Adipocyte (in vitro differentiated cells): ENCODE measurements around the gene CGNL1.
A peak's percentile ranks its signal among the peaks of the same experiment; 100 is the strongest.

Experiments used
- DNase-seq: peaks from one replicate; pipeline ENCODE4 v3.0.0-alpha.2; 2015; ENCODE audit warnings: low read depth
- H3K27me3 ChIP-seq: replicated peaks from 2 replicates; pipeline ENCODE4 v1.7.0; 2013; ENCODE audit warnings: mild to moderate bottlenecking, low read length, moderate library complexity; ENCODE audit not compliant: control insufficient read depth, insufficient read depth
- H3K36me3 ChIP-seq: 2 replicates; pipeline ENCODE4 v1.7.0; 2013; ENCODE audit warnings: low read length, mild to moderate bottlenecking, moderate library complexity; ENCODE audit not compliant: control insufficient read depth, insufficient read depth, severe bottlenecking
- H3K4me1 ChIP-seq: 2 replicates; pipeline ENCODE4 v1.7.0; 2013; ENCODE audit warnings: mild to moderate bottlenecking, low read length, moderate library complexity; ENCODE audit not compliant: control insufficient read depth, insufficient read depth
- H3K4me3 ChIP-seq: 2 replicates; pipeline ENCODE4 v1.7.0; 2013; ENCODE audit warnings: mild to moderate bottlenecking, low read length, moderate library complexity
- H3K9ac ChIP-seq: 2 replicates; pipeline ENCODE4 v1.7.0; 2013; ENCODE audit warnings: mild to moderate bottlenecking, low read length, moderate library complexity
- H3K9me3 ChIP-seq: 2 replicates; pipeline ENCODE4 v1.7.0; 2013; ENCODE audit warnings: mild to moderate bottlenecking, low read length, moderate library complexity; ENCODE audit not compliant: control insufficient read depth

Gene CGNL1

GRCh38 chr15:57563416-57563815 is 187.1 kb downstream of the CGNL1 start:
- no peak overlapping the region for H3K9ac ChIP-seq
- H3K4me1 ChIP-seq: peaks cover 14% of the 10 kb centered on the region
- no peaks in the 10 kb centered on the region for H3K36me3 ChIP-seq
- H3K4me3 ChIP-seq: no peak overlapping the region
- no peaks in the 10 kb centered on the region for H3K27me3 ChIP-seq
- no peaks in the 10 kb centered on the region for H3K9me3 ChIP-seq
- no peak for DNase-seq

GRCh38 chr15:57565311-57565710 is 189.0 kb downstream of the CGNL1 start:
- H3K4me3 ChIP-seq: no peak overlapping the region
- DNase-seq: no peak
- H3K4me1 ChIP-seq: peaks cover 14% of the 10 kb centered on the region
- H3K36me3 ChIP-seq: no peaks in the 10 kb centered on the region
- no peak overlapping the region for H3K9ac ChIP-seq
- no peaks in the 10 kb centered on the region for H3K9me3 ChIP-seq
- H3K27me3 ChIP-seq: no peaks in the 10 kb centered on the region

GRCh38 chr15:57566834-57567233 is 190.5 kb downstream of the CGNL1 start:
- no peaks in the 10 kb centered on the region for H3K9me3 ChIP-seq
- H3K4me1 ChIP-seq: peaks cover 10% of the 10 kb centered on the region
- no peak for DNase-seq
- no peaks in the 10 kb centered on the region for H3K27me3 ChIP-seq
- H3K36me3 ChIP-seq: no peaks in the 10 kb centered on the region
- H3K9ac ChIP-seq: no peak overlapping the region
- no peak overlapping the region for H3K4me3 ChIP-seq

- no peak overlapping the region for H3K4me3 ChIP-seq
- no peaks in the 10 kb centered on the region for H3K27me3 ChIP-seq
- H3K9me3 ChIP-seq: no peaks in the 10 kb centered on the region
- H3K4me1 ChIP-seq: peaks cover 13% of the 10 kb centered on the region
- H3K36me3 ChIP-seq: no peaks in the 10 kb centered on the region
- DNase-seq: no peak
- no peak overlapping the region for H3K9ac ChIP-seq
Measured at GRCh38 chr15:57567891-57568290, 191.6 kb downstream of the CGNL1 start.

GRCh38 chr15:57568299-57568698 is 192.0 kb downstream of the CGNL1 start:
- H3K4me1 ChIP-seq: peaks cover 13% of the 10 kb centered on the region
- no peak overlapping the region for H3K9ac ChIP-seq
- DNase-seq: no peak
- H3K27me3 ChIP-seq: no peaks in the 10 kb centered on the region
- H3K36me3 ChIP-seq: no peaks in the 10 kb centered on the region
- no peaks in the 10 kb centered on the region for H3K9me3 ChIP-seq
- H3K4me3 ChIP-seq: no peak overlapping the region

- no peaks in the 10 kb centered on the region for H3K27me3 ChIP-seq
- no peaks in the 10 kb centered on the region for H3K9me3 ChIP-seq
- no peak for DNase-seq
- H3K4me1 ChIP-seq: peaks cover 13% of the 10 kb centered on the region
- H3K9ac ChIP-seq: no peak overlapping the region
- no peak overlapping the region for H3K4me3 ChIP-seq
- no peaks in the 10 kb centered on the region for H3K36me3 ChIP-seq
Measured at GRCh38 chr15:57570340-57570739, 194.0 kb downstream of the CGNL1 start.

- DNase-seq: peak; percentile 42
- H3K27me3 ChIP-seq: no peaks in the 10 kb centered on the region
- no peak overlapping the region for H3K4me3 ChIP-seq
- H3K9ac ChIP-seq: no peak overlapping the region
- no peaks in the 10 kb centered on the region for H3K9me3 ChIP-seq
- H3K4me1 ChIP-seq: peaks cover 13% of the 10 kb centered on the region
- no peaks in the 10 kb centered on the region for H3K36me3 ChIP-seq
Measured at GRCh38 chr15:57570994-57571393, 194.7 kb downstream of the CGNL1 start.

GRCh38 chr15:57571725-57572124 is 195.4 kb downstream of the CGNL1 start:
- Histone ChIP-seq H3K9me3 (no peaks in the 10 kb centered on the region), H3K4me3 (no peak overlapping the region), H3K36me3 (no peaks in the 10 kb centered on the region), H3K27me3 (no peaks in the 10 kb centered on the region), H3K4me1 (peaks cover 9% of the 10 kb centered on the region), H3K9ac (no peak overlapping the region)
- DNase-seq: no peak

GRCh38 chr15:57572468-57572867 is 196.2 kb downstream of the CGNL1 start:
- Histone ChIP-seq H3K36me3 (no peaks in the 10 kb centered on the region), H3K9ac (no peak overlapping the region), H3K27me3 (peaks cover 5% of the 10 kb centered on the region), H3K4me1 (peaks cover 3% of the 10 kb centered on the region), H3K9me3 (no peaks in the 10 kb centered on the region), H3K4me3 (no peak overlapping the region)
- peak; percentile 49 for DNase-seq

GRCh38 chr15:57573151-57573550 is 196.8 kb downstream of the CGNL1 start:
- H3K27me3 ChIP-seq: peaks cover 12% of the 10 kb centered on the region
- H3K36me3 ChIP-seq: no peaks in the 10 kb centered on the region
- no peaks in the 10 kb centered on the region for H3K9me3 ChIP-seq
- DNase-seq: no peak
- peaks cover 3% of the 10 kb centered on the region for H3K4me1 ChIP-seq
- H3K4me3 ChIP-seq: no peak overlapping the region
- no peak overlapping the region for H3K9ac ChIP-seq

GRCh38 chr15:57575363-57575762 is 199.1 kb downstream of the CGNL1 start:
- H3K9me3 ChIP-seq: no peaks in the 10 kb centered on the region
- H3K4me3 ChIP-seq: no peak overlapping the region
- H3K36me3 ChIP-seq: no peaks in the 10 kb centered on the region
- H3K4me1 ChIP-seq: peaks cover 7% of the 10 kb centered on the region
- H3K27me3 ChIP-seq: peaks cover 31% of the 10 kb centered on the region
- DNase-seq: no peak
- H3K9ac ChIP-seq: no peak overlapping the region

- no peak for DNase-seq
- H3K9ac ChIP-seq: no peak overlapping the region
- peaks cover 13% of the 10 kb centered on the region for H3K9me3 ChIP-seq
Measured at GRCh38 chr15:57578288-57578900, 202.1 kb downstream of the CGNL1 start.

More at GRCh38 chr15:57578288-57578900, 202.1 kb downstream of the CGNL1 start:
- no peak overlapping the region for H3K4me3 ChIP-seq
- no peaks in the 10 kb centered on the region for H3K36me3 ChIP-seq
- H3K27me3 ChIP-seq: peaks cover 47% of the 10 kb centered on the region
- peaks cover 3% of the 10 kb centered on the region for H3K4me1 ChIP-seq
